CD4-positive, alpha-beta T cell treated with Interleukin-10 for 1 hour (primary cell): ENCODE results near the gene ZNF608.

Experiments used
- DNase-seq: peaks from one replicate; pipeline ENCODE4 v3.0.0-alpha.2; 2020

ZNF608 gene

DNA sequence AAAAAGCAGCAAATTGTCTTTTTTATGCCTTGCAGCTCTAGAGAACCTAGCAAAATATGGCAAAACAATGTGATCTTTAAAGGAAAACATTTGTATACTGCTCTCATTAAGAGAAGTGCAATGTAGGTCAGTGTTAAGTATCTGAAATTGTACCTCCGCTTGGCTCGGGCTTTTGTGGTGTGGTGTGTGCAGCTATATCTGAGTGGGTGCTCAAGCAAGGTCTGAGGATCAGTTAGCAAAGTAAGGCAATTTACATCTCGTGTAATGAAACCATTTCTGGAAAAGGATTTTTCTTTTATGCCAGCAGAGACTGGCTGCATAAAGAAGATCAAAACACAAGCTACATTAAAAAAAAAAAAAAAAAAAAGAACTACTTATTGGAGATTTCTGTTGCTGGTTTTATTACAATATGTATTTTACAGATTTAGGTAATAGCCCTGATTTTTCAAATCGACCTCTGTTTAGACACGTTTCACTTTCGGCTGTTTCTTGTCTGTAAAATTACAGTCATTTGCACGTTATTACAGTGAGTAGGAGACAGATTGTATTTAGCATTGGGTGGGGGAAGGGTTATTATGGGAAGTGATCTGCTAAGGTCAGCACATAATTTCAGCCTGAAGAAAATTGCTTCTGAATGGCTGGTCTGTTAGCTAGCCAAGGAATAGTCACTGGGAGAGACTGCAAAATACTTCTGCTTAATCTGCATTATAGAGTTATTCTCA is 7.9 kb upstream of the ZNF608 start:
- no peak for DNase-seq

DNA sequence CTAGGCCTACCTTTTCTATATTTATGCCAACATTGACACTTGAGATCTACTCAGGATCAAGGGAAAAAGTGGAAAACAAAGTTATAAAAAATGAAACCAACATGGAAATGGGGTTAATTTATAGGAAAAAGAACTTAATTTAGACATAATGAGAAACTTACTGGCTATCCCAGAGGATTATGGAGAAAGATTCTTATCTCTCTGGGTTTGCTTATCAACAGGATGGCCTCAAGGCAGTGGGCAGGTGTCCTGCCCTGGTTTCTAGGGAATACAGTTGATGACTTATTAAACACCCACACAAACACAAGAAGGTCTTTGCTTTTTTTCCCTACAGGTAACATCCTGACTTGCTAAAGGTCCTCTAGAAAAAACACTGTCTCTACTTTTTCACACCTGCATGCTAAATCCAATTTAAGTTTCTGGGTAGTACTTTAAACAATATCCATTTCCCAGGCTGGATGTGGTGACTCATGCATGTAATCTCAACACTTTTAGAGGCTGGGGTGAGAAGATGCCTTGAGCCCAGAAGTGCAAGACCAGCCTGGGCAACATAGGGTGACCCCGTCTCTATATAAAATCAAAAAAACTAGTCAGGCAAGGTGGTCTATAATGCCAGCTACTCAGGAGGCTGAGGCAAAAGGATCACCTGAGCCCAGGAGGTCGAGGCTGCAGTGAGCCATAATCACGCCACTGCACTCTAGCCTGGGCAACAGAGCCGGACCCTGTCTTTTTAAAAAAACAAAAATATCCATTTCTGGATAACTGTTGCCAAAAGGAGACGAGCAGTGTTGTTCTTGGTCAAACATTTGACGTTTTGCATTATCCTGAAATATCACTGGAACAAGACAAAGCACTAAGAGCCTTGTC is 6.6 kb upstream of the ZNF608 start:
- DNase-seq, result no peak

DNA sequence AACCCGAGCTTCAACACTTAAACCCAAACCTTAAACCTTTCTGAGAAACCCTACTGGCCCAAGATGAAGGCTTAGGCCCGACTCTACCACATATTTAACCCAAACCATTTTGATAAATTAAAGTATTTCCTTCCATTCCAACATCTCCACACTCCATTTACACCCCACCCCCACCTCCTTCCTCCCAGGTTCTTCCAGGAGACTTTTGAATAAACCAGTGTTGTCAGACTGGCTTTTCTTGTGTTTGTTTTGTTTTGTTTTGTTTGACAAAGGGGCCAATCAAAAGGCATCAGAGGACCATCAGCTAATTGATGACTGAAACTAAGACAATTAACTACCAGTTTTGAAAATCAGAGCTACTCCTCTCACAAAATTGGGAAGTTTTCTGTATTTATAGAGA is 4.6 kb upstream of the ZNF608 start:
- no peak for DNase-seq

DNA sequence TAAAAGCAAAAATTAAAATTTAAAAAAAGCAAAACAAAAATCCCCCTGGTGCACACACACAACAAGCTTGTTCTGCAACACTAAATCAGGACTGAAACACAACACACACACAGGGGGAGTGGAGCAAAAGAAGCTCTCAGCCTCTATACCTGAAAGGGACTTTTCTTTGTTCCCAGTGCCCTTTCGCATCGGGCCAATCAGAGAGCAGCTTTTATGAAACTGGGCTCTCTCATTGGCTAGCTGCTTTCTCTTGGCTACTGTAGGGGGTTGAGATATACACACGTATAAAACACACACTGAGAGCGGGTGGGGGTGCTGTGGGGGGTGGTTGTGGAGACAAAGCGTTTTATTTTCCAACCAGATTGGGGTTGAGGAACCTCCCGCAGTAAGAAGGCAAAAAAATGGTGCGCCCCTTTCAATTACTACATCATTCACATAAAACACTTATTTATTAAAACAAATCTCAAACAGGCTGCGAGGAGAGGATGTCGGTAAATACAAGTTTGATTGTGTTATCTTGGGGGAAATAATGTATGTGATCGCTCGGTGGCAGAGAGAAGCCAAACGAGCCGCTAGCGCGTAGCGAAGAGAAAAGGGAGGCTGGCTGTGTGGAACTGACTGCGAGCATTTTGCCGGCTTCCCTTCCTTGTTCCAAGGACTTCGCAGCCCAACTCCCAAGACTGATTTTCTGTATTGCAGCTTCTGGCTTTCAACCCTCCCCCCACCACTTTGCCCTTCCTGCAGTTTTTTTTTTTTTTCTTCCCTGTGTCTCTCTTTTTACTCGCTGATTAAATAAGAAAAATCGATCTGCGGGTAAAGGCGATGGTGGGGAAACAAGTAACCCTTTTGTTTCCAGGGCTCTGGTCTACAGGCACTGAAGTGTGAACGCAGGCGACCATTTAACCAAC is 2.5 kb upstream of the ZNF608 start:
- peak; percentile 16 for DNase-seq

DNA sequence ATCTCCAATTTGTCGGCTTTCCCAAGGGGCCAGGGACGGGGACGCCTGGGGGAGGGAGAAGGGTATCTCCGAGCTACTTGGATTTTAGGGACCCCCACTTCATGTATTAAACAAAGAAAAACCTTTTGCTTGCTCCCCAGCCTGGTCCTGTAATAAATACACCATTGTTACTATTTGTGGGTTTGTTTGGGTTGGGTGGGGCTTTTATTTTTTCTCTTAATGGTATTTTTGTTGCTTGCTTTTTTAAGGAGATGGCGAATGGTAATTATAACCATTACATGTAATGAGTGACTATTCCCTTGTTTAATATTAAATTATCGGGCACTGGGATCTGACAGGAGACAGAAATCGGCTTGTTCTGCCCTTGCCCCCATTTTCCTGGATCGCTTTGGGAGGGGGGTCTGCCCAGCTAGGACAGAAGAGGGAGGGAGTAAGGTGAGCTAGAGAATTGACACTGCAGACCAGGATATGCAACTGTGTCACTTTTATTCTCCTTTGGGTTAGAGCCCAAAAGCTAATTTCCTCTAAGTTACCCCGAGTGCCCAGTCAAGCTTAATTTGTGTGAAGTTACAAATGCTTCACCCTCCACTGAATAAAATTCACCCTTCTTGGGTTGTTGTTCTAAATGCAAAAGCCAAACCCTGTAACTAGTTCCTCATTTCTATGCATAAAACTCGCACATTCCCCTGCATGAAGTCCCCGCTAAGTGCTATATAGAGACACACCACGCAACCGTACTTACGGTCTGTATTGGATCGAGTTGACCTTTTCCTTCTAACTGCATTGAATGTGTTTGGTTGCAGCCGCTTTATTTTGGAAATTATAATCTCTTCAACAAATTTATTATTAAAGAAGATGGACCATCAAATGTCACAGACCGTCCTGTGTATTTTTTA is 1.6 kb upstream of the ZNF608 start:
- DNase-seq, result no peak

DNA sequence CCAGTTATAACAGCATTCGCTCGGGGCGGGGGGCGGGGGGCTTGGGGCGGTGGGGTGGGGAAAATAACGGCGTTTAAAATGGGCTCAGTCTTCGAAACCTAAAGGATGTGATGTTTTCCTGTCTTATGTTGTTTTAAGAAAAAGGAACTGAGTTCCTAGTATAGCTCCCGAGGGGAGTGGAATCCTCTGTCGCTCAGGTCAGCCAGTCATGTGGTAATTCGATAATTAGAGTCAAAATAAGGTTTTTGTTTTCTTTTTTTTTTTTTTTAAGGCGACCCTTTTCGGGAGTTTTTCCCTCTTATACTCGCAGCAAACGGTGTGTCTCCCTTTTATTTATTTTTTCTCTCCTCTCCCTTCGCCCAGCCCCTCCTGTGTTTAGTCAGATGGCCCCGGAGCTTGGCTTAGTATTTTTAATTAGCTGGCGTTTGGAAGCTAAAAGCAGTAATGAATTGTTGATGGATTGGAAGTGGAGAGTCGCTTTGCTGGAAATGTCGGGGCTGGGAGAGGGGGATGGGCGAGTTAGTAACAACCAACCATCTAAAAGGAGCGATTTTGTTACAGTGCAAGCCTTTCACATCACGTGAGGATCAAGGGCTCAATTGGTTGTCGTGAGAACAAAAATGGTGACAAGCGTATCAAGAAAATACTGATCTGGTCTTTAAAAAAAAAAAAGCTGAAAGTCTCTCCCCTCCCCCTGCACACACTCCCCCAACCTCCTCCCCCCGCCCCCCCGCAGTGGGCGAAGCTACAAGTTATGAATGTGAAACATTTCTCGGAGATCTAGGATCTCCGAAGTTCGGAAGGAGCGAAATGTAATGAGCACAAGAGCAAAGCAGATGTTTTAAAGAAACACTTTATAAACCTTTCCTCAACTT is 714 bp upstream of the ZNF608 start:
- no peak for DNase-seq

DNA sequence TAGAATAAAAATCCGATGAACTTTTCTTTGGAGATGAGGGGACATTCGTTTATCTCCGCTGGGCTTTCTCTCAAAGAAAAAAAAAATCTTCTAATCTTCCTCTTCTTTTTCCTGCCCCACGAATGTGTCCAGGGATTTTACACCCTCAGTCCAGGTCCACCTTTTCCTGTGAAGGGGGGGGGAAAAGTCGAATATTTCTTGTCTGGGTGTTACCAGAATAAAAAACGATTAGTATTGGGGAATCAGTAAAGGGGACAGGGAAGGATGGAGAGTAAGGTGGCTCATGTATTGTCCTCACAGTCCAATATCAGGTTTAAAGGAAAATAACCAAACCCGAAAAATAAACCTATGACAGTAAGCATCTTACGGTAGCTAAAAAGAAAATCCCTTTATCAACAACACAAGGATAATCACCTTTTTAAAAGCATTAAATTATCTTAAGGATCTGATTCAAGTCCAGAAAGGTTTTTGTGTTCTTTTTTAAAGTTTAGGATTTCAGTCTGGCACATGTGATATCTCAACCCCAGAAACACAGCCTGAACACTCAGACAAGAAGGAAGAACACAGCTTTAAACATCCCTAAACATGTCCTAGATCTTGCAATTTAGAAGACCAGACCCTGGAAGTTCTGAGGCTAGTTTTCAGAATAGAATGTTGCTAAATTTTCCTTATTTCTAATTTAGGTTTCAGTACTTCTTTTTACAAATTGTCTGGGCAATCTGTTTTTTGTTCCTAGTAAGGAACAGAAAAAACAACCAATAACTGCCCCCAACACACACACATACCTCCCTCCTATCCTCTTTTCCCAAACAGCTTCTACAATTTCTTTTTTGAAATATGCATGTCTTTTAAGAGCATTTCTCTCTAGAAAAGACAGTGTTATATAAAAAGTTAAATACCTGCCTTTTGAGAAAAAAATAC is 1.2 kb downstream of the ZNF608 start:
- no peak for DNase-seq

DNA sequence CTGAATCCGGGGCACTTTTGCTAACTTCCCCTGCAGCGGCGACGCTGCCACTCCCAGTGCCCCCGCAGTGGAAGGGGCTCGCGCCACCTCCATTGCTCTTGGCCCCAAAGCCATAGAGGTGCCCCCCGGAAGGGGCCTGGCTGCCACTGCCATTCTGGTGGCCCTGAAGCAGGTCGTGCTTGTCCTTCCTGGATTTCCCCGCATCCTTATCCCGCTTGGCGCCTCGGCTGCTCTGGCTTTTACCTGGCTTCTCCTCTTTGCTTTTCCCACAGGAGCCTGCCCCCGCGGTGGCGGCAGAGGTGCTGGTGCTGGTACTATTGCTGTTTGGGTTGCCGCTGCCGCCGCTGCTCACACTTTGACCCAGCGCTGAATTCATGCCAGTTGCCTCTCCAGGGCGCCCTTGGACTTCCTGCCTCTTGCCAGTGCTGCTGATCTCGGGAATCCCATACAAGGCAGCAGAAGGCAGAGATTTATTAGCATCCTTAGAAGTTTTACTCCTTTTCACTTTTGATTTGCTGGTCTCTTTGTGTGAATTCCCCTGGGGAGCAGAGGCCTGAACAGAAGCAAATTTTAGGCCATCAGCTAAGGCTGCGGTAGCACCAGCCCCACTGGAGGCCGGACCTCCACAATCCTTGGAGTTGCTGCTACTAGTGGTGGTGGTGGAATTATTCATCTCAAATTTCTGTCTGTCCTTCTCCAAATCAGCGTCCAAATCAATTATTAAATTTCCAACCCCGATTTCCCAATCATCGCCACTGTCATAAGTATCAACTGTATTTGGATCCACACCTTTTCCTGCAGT is 2.1 kb downstream of the ZNF608 start:
- DNase-seq, result no peak

DNA sequence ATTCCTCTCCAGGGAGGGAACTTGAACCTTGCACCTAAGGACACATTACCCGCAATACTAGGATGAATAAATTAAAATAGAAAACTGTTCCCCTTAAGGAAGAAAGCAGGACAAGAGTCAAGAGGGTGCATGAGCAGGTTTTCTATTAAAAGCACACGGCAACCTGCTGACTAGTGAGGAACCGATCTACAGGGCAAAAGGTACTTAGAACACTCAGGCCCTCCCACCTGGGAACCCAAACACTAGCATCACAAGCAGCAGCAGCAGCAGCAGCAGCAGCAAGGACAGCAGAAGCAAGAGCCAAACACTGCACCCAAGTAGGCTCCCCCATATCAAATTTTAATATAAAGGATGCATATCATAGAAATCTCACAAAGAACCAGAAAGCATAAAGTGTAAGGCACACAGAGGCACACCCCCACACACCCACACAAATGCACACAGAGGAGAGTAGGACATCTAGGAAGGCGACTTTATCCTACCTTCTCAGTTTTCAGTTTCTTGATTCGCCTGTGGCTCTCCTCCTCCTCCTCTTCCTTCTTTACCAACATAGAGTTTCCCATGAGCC is 2.8 kb downstream of the ZNF608 start:
- no peak for DNase-seq

DNA sequence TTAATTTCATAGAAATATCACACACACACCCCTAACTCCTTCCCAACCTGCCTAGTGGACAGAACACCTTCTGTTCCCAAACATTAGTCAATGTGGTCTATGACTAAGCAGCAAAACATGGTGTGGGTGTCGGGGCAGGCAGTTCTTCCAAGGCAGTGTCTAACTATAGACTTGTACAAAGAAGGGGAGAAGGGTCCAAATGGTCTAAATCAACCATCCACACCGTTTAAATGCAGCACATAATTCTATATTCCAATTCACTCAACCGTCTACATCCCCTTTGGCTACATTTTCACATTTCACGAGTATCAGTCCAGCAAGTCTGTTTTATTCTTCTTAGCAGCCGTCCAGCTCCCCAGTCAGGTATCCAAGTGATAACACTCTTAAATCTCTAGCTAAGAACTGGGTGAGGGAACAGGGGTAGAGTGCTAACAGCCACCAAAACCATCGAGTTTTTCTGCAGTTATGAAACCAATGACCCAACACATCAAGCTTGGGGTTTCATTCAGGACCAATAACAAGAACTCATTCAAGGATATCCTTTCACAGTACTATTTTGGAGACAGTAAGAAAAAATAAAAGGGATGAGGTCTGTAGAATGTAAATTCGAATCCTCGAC is 3.3 kb downstream of the ZNF608 start:
- DNase-seq, result no peak

DNA sequence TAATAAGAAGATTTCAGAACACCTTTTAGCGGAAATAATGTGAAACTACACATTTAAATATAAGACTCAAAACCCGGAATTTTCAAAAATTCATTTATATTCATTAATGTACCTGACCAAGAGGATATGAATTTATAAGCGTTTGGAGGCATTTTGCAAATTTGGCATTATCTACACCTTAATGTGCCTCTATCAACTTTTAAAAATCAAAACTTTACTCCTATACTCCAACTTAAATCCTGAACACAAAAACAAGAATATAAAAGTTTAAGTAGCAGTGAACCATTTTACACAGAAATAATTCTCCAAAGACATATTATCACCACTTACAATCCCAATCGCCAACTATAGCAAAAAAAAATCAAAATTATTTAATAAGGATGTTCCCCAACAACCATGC is 3.9 kb downstream of the ZNF608 start:
- DNase-seq, result no peak

DNA sequence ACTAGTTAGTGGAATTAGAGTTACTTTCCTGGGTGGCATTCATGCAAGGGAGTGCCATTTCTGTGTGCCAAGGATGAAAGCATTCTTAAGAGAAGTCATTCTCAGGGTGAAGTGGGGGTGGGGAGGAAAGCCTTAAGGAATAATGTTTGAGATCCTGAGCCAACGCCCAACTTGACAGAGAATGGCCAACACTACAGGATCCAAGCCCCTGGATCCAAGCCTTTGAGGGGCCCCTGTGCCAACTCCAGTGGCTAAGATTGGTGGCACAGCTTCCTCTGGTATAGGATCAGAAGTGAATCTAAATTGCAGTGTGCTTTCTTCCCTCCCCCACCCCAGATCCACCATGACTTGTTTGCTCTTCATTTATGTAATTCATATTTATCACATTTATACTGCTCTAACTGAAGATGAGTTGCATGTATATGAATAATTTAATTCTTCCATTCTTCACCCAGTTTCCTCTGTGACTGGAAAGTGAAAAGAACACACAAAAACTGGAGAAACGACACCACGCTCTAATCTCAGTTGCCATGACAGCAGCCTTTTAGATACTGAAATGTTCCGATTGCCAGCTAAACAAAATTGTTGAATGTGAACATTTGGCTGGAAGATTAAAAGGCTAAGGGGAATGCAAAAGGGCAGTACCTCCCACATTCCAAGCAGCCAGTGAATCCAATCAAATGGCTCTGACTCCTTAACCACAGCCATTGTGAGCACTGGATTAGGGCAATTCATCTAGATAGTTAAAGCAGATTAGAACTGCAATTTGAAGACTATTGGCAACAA is 4.5 kb downstream of the ZNF608 start:
- DNase-seq, result no peak

DNA sequence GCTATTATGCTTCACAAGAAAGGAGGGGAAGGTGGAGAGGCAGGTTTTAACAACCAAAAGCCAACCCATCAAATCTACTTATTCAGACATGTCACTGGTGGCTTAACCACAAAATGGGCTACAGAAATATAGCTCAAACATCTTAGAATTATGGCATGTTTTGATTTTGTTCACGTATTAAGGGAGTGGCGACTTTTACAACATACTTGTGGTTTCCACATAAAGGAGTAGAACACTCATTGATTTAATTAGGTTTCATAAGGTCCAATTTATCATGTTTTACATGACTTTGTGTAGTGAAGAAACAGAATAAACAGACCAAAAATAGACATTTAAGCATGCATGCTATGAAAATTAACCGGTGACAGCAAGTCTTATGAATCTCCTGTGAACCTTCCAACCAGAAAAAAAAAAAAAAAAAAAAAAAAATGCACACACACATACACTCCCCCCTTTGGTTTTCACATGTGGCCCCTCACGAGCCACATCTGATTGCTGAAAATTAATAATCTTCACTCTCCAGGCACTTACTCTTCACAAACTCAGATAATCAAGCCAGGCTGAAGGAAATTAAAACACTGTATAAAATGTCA is 5.4 kb downstream of the ZNF608 start:
- DNase-seq, result no peak

DNA sequence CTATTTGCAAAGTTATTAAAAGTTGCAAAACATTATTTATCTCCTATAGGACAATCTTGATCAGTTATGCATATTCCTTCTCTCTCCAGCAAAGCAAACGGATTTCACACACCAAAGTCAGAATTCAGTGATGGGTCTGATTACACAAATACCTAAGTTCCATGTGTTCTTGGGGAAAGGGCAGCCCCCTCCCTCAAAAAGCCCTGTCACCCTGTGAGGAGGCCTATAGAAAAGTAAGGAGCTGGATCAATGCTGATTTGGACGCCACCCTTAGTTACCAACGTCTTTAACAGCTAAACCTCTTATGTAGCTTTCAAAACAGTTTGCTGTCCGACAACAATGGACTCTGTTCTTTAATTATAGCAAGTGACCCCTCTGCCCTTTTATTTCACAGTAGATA is 6.4 kb downstream of the ZNF608 start:
- no peak for DNase-seq

DNA sequence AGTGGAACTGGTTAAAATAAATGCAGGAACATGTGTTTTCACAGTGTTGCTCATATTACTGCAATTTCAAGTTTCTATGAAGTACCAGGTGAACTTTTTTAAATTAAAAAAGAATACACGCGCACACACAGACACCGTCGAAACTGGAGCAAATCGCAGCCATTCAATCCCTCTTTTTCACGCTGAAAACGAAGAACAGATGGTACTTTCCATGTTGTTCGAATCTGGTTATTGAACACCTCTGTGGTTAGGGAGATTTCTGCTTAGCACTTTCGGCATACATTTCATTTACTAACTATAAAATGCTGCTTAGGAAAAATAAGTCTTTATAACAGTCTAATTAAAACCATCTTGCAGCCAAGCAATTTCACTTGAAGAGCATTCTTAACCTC is 6.8 kb downstream of the ZNF608 start:
- DNase-seq, result no peak

DNA sequence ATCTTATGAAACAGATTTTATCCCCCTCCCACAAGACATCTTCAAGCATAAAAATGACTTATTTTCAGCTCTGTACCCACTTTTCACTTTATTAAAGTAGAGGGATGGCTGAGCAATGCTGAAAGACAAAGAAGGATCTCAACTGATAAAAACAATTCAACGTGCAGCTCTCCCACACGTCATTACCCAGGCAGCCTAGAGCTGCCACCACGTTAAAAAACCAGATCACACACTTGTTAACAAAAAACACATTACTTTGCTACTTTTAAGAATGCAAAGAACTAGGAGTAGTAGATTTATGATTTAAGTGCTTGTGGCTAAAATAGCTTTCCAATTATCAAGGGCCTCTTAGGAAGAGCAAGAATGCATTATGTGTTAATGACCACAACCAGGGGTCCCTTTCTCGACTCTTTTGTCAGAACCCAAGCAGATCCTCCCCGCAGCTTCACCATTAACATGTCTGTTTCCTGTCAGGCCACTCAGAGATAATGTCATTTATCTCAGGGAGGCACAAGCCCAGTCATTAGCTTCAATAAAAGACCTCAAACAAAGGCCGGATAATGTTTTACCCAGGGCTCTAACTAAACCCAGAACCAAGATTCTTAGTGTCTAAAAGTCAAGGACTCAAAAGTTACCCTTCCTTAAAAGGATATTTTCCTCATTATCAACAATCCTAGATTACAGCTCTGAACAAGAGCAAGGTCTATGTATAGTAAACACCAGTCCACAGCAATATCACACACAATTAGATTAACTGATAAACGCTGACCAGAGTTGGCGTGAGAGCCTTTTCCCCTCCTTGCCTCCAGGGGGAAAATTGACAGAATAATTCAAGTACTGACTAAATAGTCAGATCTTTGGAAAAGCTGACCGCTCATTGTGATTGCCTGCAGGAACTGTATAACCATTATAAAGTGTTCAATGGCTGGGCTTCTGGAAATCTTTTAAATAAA is 7.5 kb downstream of the ZNF608 start:
- DNase-seq, result no peak
